ENCODE measurements around the gene PROZ.

Gene PROZ, protein sequence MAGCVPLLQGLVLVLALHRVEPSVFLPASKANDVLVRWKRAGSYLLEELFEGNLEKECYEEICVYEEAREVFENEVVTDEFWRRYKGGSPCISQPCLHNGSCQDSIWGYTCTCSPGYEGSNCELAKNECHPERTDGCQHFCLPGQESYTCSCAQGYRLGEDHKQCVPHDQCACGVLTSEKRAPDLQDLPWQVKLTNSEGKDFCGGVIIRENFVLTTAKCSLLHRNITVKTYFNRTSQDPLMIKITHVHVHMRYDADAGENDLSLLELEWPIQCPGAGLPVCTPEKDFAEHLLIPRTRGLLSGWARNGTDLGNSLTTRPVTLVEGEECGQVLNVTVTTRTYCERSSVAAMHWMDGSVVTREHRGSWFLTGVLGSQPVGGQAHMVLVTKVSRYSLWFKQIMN

DNA sequence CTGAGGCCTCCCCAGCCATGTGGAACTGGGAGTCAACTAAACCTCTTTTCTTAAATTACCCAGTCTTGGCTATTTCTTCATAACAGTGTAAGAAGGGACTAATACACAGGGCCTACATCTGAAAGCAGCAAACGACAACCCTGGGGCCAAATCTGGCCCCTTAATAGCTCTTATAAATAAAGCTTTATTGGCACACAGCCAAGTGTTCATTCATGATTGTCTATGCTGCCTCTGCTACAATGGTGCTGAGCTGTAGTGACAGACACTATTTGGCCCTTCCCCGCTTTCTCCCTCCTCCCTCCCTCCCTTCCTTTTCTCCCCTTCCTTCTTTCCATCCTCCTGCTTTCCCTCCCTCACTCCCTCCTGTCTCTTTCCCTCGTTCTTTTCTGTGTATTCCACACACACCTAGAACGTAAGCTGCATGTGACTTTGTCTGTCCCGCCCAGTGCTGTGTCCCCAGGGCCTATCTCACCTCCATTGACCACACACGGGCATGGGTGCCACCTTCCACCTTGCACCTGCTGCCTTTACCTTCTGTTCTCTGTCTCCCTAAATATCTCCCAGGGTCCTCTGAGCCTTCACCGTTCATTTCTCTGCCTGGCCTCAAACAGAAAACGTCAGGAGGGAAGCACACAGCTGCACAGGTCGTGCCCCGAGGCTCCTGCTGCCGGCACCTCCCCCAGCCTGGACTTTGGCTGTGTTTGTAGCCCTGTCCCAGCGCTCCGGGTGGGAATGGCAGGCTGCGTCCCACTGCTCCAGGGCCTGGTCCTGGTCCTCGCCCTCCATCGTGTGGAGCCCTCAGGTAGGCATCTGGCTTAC lies at the start of gene PROZ:
TSS of gene PROZ (plus strand) at position 720 of the 819 bp plus-strand sequence. CDS start at position 733, 13 bp downstream.
- Histone ChIP-seq H3K79me2 (ENCODE audit: low read length) (no peaks in the 10 kb centered on the region), H3K27ac (ENCODE audit: low read length) (no peak within 1 kb of the TSS), H3K4me2 (ENCODE audit: low read length) (no peak within 1 kb of the TSS), H3K9me3 (ENCODE audit: insufficient read depth, low read length) (0 out of 2 replicates have a peak, but pooled peaks cover 11% of the 10 kb centered on the region), H2AFZ (ENCODE audit: low read depth, low read length) (no peak within 1 kb of the TSS), H4K20me1 (ENCODE audit: insufficient read depth, low read length) (no peaks in the 10 kb centered on the region), H3K4me1 (ENCODE audit: low read length) (peaks cover 15% of the 10 kb centered on the region), H3K36me3 (replicated peaks; ENCODE audit: low read depth, low read length) (no peaks in the 10 kb centered on the region), H3K27me3 (ENCODE audit: low read depth, low read length) (peaks cover 15% of the 10 kb centered on the region), H3K4me3 (ENCODE audit: low read length) (no peak within 1 kb of the TSS), H3K9ac (ENCODE audit: low read length) (no peak within 1 kb of the TSS)
- TF ChIP-seq, protein P1, sequence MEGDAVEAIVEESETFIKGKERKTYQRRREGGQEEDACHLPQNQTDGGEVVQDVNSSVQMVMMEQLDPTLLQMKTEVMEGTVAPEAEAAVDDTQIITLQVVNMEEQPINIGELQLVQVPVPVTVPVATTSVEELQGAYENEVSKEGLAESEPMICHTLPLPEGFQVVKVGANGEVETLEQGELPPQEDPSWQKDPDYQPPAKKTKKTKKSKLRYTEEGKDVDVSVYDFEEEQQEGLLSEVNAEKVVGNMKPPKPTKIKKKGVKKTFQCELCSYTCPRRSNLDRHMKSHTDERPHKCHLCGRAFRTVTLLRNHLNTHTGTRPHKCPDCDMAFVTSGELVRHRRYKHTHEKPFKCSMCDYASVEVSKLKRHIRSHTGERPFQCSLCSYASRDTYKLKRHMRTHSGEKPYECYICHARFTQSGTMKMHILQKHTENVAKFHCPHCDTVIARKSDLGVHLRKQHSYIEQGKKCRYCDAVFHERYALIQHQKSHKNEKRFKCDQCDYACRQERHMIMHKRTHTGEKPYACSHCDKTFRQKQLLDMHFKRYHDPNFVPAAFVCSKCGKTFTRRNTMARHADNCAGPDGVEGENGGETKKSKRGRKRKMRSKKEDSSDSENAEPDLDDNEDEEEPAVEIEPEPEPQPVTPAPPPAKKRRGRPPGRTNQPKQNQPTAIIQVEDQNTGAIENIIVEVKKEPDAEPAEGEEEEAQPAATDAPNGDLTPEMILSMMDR (IDR thresholded peaks at IDR 0.05; ENCODE audit: low read depth, low read length) = no peak
- TF ChIP-seq EZH2phosphoT487 (IDR thresholded peaks at IDR 0.05; ENCODE audit: low read depth) = no peak

DNA sequence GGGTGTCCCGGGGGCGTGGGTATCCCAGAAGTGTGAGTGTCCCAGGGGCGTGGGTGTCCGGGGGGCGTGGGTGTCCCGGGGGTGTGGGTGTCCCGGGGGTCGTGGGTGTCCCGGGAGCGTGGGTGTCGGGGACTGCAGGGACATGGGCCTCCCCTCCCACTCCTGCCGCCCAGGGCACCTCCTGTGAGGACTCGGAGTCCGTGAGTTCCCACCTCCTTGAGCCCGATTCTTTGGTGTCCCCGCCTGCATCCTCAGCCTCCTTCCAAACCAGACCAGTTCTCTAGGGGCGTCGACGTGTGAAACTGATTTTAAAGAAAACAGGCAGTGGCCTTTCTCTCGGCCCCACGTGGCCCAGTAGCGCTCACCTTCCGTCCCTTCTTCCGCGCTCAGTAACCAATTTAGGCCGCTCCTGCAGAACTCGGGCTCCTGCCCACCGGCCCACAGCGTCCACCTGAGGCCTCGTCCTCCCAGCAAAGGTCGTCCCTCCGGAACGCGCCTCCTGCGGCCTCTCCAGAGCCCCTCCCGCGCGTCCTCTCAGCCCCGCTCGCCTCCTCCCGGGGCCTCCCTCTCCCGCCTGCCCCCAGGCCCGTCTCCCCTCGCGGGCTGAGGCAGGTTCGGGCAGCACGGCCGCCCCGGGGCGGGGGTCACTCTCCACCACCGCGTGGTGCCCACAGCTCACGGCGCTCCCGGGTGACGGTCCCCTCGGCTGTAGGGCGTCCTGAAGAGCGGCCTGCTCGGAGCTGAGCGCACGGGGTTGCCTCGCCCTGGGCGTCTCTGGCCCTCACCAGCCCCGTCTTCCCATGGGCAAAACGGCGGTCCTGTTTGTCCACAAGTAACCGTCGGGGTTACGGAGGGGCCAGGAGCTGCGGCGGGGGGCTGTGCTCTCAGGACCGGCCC lies 49.0 kb upstream of the PROZ start:
- Histone ChIP-seq H3K27me3 (ENCODE audit: low read depth, low read length) (peaks cover 7% of the 10 kb centered on the region; the same call in 1 of the 2 replicates), H3K36me3 (replicated peaks; ENCODE audit: low read depth, low read length) (no peaks in the 10 kb centered on the region), H3K9me3 (ENCODE audit: insufficient read depth, low read length) (no peaks in the 10 kb centered on the region), H3K4me2 (ENCODE audit: low read length) (no peak overlapping the region), H3K4me3 (ENCODE audit: low read length) (no peak overlapping the region), H3K9ac (ENCODE audit: low read length) (no peak overlapping the region), H3K27ac (ENCODE audit: low read length) (no peak overlapping the region), H3K79me2 (ENCODE audit: low read length) (no peaks in the 10 kb centered on the region), H4K20me1 (ENCODE audit: insufficient read depth, low read length) (no peaks in the 10 kb centered on the region), H2AFZ (ENCODE audit: low read depth, low read length) (no peak overlapping the region), H3K4me1 (ENCODE audit: low read length) (no peaks in the 10 kb centered on the region)
- TF ChIP-seq, protein P1 (IDR thresholded peaks at IDR 0.05; ENCODE audit: low read depth, low read length) = no peak
- TF ChIP-seq EZH2phosphoT487 (IDR thresholded peaks at IDR 0.05; ENCODE audit: low read depth) = no peak

DNA sequence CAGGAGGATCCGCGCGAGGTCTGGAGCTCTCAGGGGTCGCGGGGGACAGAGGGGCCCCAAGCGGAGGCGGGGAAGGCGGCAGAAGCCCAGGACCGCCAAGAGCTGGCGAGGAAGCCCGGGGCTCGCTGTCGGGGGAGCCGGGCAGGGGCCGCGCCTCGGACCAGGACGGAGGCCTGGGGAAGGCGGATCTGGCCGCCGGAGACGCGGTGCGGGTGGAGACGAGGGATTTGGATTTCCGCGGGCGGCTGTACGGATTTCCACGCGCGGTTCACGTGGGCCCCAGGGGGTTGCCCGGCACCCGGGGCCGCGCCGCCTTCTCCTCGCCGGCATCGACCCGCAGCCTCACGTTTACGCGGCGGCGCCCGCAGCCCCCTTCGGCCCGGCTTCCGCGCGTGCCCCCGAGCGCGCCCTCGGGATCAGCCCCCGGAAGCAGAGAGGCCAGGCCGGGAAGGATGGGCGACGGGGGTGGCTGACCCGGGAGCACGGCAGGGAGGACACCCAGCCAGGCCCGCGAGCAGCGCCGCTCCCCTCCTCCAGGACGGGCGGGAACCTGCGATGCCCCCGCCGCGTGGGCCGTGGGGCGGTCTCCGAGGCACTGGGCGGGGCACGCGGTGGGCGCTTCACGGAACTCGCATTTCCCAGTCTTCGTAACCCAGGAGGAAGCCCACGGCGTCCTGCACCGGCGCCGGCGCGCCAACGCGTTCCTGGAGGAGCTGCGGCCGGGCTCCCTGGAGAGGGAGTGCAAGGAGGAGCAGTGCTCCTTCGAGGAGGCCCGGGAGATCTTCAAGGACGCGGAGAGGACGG lies 48.2 kb upstream of the PROZ start:
- Histone ChIP-seq H3K4me1 (ENCODE audit: low read length) (no peaks in the 10 kb centered on the region), H4K20me1 (ENCODE audit: insufficient read depth, low read length) (no peaks in the 10 kb centered on the region), H2AFZ (ENCODE audit: low read depth, low read length) (no peak overlapping the region), H3K27me3 (ENCODE audit: low read depth, low read length) (0 out of 2 replicates have a peak, but pooled peaks cover 4% of the 10 kb centered on the region), H3K9me3 (ENCODE audit: insufficient read depth, low read length) (no peaks in the 10 kb centered on the region), H3K27ac (ENCODE audit: low read length) (no peak overlapping the region), H3K4me2 (ENCODE audit: low read length) (no peak overlapping the region), H3K4me3 (ENCODE audit: low read length) (no peak overlapping the region), H3K36me3 (replicated peaks; ENCODE audit: low read depth, low read length) (no peaks in the 10 kb centered on the region), H3K79me2 (ENCODE audit: low read length) (no peaks in the 10 kb centered on the region), H3K9ac (ENCODE audit: low read length) (no peak overlapping the region)
- no peak for TF ChIP-seq EZH2phosphoT487 (IDR thresholded peaks at IDR 0.05; ENCODE audit: low read depth)
- TF ChIP-seq, protein P1 (IDR thresholded peaks at IDR 0.05; ENCODE audit: low read depth, low read length) = no peak
